HEK293T (cell line): Measurements from ENCODE around the gene VLDLR.

Source experiments
- CTCF ChIA-PET: fragments of 350-600 bp; formaldehyde crosslinking; extraction: SDS; loops from one replicate; lab custom pipeline; 2021; ENCODE audit warnings: antibody characterized with exemption, inconsistent platforms; lab: Yijun Ruan, JAX
- POLR2A ChIA-PET: fragments of 350-600 bp; formaldehyde crosslinking; extraction: SDS; loops from one replicate; lab custom pipeline; 2020; ENCODE audit warnings: antibody characterized with exemption, inconsistent platforms; lab: Yijun Ruan, JAX
- DNase-seq: peaks from one replicate; pipeline ENCODE4 v3.0.0; 2012; ENCODE audit warnings: mixed read lengths; ENCODE audit errors: extremely low spot score
- ARNT ChIP-seq: fragments of 450-650 bp; IDR thresholded peaks from 2 replicates; pipeline ENCODE4 v1.6.1; 2017; ENCODE audit warnings: mild to moderate bottlenecking
- BHLHE40 ChIP-seq: fragments of 450-650 bp; IDR thresholded peaks from 2 replicates; pipeline ENCODE4 v1.6.1; 2016; ENCODE audit warnings: mild to moderate bottlenecking, moderate library complexity, borderline replicate concordance
- CTBP1 ChIP-seq: fragments of 450-650 bp; IDR thresholded peaks from 2 replicates; pipeline ENCODE4 v1.6.1; 2016; ENCODE audit warnings: borderline replicate concordance
- ELF4 ChIP-seq: fragments of 450-650 bp; IDR thresholded peaks from 2 replicates; pipeline ENCODE4 v1.6.1; 2017; ENCODE audit warnings: antibody characterized with exemption
- FOXA1 ChIP-seq: fragments of 450-650 bp; IDR thresholded peaks from 2 replicates; pipeline ENCODE4 v1.6.1; 2016; ENCODE audit warnings: mild to moderate bottlenecking
- FOXK2 ChIP-seq: fragments of 450-650 bp; IDR thresholded peaks from 2 replicates; pipeline ENCODE4 v1.6.1; 2016; ENCODE audit warnings: mild to moderate bottlenecking
- FOXM1 ChIP-seq: fragments of 450-650 bp; IDR thresholded peaks from 2 replicates; pipeline ENCODE4 v1.6.1; 2017; ENCODE audit warnings: mild to moderate bottlenecking, borderline replicate concordance
- HDGF ChIP-seq: fragments of 450-650 bp; IDR thresholded peaks from 2 replicates; pipeline ENCODE4 v1.6.1; 2017; ENCODE audit warnings: antibody characterized with exemption, borderline replicate concordance
- L3MBTL2 ChIP-seq: fragments of 450-650 bp; conservative IDR thresholded peaks from 2 replicates; pipeline ENCODE4 v1.6.1; 2016; ENCODE audit warnings: mild to moderate bottlenecking
- LEF1 ChIP-seq: fragments of 450-650 bp; IDR thresholded peaks from 2 replicates; pipeline ENCODE4 v1.6.1; 2017; ENCODE audit warnings: mild to moderate bottlenecking, borderline replicate concordance
- NFRKB ChIP-seq: fragments of 450-650 bp; IDR thresholded peaks from 2 replicates; pipeline ENCODE4 v1.6.1; 2016; ENCODE audit warnings: mild to moderate bottlenecking, moderate library complexity
- SP1 ChIP-seq: fragments of 450-650 bp; IDR thresholded peaks from 2 replicates; pipeline ENCODE4 v1.6.1; 2017
- SUZ12 ChIP-seq: fragments of 450-650 bp; IDR thresholded peaks from 2 replicates; pipeline ENCODE4 v1.6.1; 2016; ENCODE audit warnings: mild to moderate bottlenecking
- TARDBP ChIP-seq: fragments of 450-650 bp; IDR thresholded peaks from 2 replicates; pipeline ENCODE4 v1.6.1; 2016
- ZNF384 ChIP-seq: fragments of 450-650 bp; IDR thresholded peaks from 2 replicates; pipeline ENCODE4 v1.6.1; 2016
- TF ChIP-seq, protein P1 (sequence below): fragments of 450-650 bp; IDR thresholded peaks from 2 replicates; pipeline ENCODE4 v1.6.1; 2016

The VLDLR gene

DNA sequence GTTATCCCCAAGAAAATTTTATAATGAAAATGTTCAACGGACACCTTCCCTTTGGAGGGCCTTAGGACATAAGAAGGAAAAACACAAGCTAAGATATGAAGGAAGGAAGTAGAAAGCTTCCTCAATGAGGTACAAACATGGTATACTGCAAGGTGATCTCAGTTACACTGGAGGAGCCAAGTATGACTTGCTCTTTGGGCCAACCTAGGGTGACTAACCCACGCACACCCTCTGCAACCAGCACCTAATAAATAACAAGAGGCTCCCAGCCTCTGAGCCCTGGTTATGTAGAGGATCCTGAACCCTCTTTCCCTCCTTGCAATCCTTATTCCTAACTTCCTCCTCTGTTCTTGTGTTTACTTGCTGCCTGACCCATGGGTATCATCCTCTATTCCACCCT is 57.4 kb downstream of the VLDLR start:
- ChIA-PET POLR2A (no interaction called here), CTCF (no interaction called here)
- no peak for TF ChIP-seq FOXA1
- no peak for TF ChIP-seq SUZ12
- TF ChIP-seq, protein P1, sequence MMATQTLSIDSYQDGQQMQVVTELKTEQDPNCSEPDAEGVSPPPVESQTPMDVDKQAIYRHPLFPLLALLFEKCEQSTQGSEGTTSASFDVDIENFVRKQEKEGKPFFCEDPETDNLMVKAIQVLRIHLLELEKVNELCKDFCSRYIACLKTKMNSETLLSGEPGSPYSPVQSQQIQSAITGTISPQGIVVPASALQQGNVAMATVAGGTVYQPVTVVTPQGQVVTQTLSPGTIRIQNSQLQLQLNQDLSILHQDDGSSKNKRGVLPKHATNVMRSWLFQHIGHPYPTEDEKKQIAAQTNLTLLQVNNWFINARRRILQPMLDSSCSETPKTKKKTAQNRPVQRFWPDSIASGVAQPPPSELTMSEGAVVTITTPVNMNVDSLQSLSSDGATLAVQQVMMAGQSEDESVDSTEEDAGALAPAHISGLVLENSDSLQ: no peak
- no peak for TF ChIP-seq NFRKB
- no peak for TF ChIP-seq BHLHE40
- TF ChIP-seq HDGF: no peak
- no peak for TF ChIP-seq FOXK2
- no peak for TF ChIP-seq ELF4
- TF ChIP-seq FOXM1: no peak
- no peak for TF ChIP-seq CTBP1
- no peak for DNase-seq

DNA sequence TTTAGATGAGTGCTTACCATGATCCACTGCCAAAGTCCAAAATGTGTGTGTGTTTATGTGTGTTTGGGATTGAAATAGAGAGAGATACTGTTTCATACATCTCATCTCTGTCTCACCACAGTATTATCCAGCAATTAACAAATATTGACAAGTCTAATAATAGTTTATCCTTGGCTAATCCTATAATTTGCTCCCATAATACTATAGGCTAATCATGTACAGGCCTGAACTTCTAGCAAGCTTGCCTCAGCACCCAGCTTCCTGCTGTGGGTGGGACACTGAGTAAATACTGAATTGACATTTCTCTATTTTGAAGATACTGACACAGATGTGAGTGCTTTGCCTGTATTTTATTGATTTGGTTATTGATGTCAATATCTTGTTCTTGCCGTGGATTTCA is 60.4 kb downstream of the VLDLR start:
- DNase-seq: no peak
- TF ChIP-seq L3MBTL2 (no peak), SP1 (no peak), FOXM1 (no peak), BHLHE40 (no peak)
- TF ChIP-seq, protein P1: no peak
- CTCF ChIA-PET: no interaction called here
- POLR2A ChIA-PET: no interaction called here

DNA sequence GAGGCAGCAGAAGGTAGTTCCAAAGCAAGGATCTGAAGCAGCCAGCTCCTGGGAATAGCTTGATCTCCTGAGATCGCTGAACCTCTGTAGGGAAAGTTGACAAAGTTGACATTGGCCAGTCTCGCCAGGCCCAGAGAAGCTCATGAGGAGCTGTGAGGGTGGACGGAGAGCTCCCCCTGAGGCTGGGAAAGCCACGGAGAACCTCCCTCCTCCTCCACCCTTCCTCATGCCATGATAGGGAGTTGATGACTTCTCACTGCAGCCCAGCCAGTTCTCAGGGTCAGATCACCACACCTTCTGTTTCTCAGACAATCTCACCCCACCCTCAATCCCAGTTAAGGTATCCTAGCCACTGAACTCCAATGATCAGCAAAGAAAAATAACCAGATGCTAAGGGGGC is 65.3 kb downstream of the VLDLR start:
- no peak for DNase-seq

DNA sequence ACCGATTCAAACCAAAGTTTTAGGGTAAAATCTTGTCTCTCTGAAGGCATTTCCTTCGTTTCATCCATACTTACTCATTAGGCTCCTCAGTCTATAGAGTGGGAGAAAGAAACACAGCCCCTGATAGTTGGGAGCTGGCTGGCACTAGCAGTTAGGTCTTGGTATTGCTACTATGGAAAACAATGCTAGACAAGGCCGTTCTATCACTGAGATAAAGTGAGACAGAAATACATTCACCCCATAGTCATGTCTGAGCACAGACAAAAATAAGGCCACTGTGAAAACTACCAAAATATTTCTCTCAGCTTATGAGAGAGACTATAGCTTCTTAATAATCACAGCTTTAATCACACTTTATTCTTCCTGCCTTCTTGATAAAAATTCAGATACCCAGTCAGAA is 67.0 kb downstream of the VLDLR start:
- POLR2A ChIA-PET: no interaction called here
- no peak for TF ChIP-seq FOXK2
- no peak for TF ChIP-seq LEF1
- TF ChIP-seq FOXA1: no peak
- TF ChIP-seq, protein P1: no peak
- no peak for TF ChIP-seq L3MBTL2
- TF ChIP-seq BHLHE40: no peak
- TF ChIP-seq HDGF: no peak
- no peak for TF ChIP-seq NFRKB
- TF ChIP-seq SP1: no peak
- no peak for TF ChIP-seq SUZ12
- no peak for TF ChIP-seq ARNT
- CTCF ChIA-PET: no interaction called here
- no peak for DNase-seq

More for the DNA sequence above, 65.3 kb downstream of the VLDLR start:
- no peak for TF ChIP-seq ELF4
- TF ChIP-seq SP1: no peak
- TF ChIP-seq, protein P1: no peak
- no peak for TF ChIP-seq TARDBP
- CTCF ChIA-PET: no interaction called here
- POLR2A ChIA-PET: no interaction called here

DNA sequence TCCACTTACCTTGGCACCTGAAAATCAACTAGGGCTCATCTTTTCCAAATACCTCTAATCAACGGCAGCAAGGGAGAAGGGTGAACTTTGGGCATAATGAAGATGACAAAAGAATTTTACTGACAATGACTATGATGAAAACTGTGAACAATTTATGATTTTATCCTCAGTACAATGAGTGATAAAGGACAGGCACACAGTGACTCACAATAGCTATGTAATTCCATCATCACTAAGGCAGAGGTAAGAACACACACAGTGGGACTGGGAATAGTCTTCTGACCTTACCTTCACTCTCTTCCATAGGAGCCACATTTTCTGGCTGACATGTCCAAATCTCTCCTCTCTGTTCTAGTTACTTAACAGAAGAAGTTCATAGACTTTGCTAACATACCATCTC is 69.6 kb downstream of the VLDLR start:
- ChIA-PET POLR2A (no interaction called here), CTCF (no interaction called here)
- no peak for DNase-seq
- TF ChIP-seq L3MBTL2 (no peak), FOXA1 (no peak), ELF4 (no peak), FOXK2 (no peak), TARDBP (no peak), FOXM1 (no peak), SUZ12 (no peak), HDGF (no peak), SP1 (no peak), BHLHE40 (no peak), ZNF384 (no peak), LEF1 (no peak), ARNT (no peak), CTBP1 (no peak), NFRKB (no peak)
- TF ChIP-seq, protein P1: no peak

DNA sequence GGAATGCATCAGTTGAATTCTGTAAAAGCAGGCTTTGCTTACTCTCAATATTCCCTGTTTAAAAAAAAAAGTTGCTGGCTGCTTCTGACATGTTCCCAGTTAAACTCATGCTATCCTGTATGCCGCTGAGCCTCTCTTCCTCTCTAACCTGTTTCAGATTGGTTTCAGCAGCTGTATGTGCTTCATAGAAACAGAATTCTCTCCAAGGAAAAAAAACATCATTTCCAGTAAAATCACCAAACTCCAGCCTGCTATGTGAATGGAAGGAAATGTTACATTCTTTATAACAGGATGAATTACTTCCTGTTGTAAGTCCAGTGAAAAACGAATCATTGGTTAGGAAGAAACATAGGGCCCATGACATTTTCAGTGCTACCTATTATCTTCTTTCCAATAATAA is 70.0 kb downstream of the VLDLR start:
- DNase-seq: no peak
- TF ChIP-seq FOXA1 (no peak), LEF1 (no peak), ZNF384 (no peak), SUZ12 (no peak), HDGF (no peak), SP1 (no peak), FOXK2 (no peak), NFRKB (no peak)
- TF ChIP-seq, protein P1: no peak
- ChIA-PET POLR2A (no interaction called here), CTCF (no interaction called here)
